K562 (cell line): ENCODE data around the gene DNMT1. TPM values are rescaled to one million over a fixed set of nuclear protein-coding genes. Genes with fewer than 3 reads are reported as not detected.

Source experiments
- BRF1 ChIP-seq: IDR thresholded peaks from 3 replicates; pipeline ENCODE4 v1.6.1; 2011; ENCODE audit warnings: borderline replicate concordance, mild to moderate bottlenecking; ENCODE audit not compliant: insufficient read length; ENCODE audit errors: extremely low read depth
- CBFA2T2 ChIP-seq: fragments of 450-650 bp; conservative IDR thresholded peaks from 2 replicates; pipeline ENCODE4 v1.6.1; 2017; ENCODE audit warnings: mild to moderate bottlenecking
- E4F1 ChIP-seq: fragments of 250-450 bp; sonication (Bioruptor Pico); IDR thresholded peaks from 2 replicates; pipeline ENCODE4 v1.5.0; 2021; ENCODE audit warnings: mild to moderate bottlenecking, borderline replicate concordance
- ESRRA ChIP-seq: fragments of 450-650 bp; IDR thresholded peaks from 2 replicates; pipeline ENCODE4 v1.6.1; 2014; ENCODE audit warnings: low read depth, mild to moderate bottlenecking, moderate library complexity, borderline replicate concordance
- HES1 ChIP-seq: fragments of 450-650 bp; IDR thresholded peaks from 2 replicates; pipeline ENCODE4 v1.6.1; 2016; ENCODE audit warnings: low read depth, mild to moderate bottlenecking, moderate library complexity
- HMG20A ChIP-seq: fragments of 450-650 bp; formaldehyde crosslinking; conservative IDR thresholded peaks from 2 replicates; pipeline ENCODE4 v1.4.0; 2020; ENCODE audit warnings: mild to moderate bottlenecking, mixed read lengths
- ILF3 ChIP-seq: fragments of 450-650 bp; IDR thresholded peaks from 2 replicates; pipeline ENCODE4 v1.6.1; 2018; ENCODE audit warnings: antibody characterized with exemption, mild to moderate bottlenecking, moderate library complexity, borderline replicate concordance
- MCM5 ChIP-seq: fragments of 450-650 bp; IDR thresholded peaks from 2 replicates; pipeline ENCODE4 v1.6.1; 2016; ENCODE audit warnings: low read depth
- PCBP2 ChIP-seq: fragments of 200-400 bp; formaldehyde crosslinking; IDR thresholded peaks from 2 replicates; pipeline ENCODE4 v1.6.1; 2018; ENCODE audit warnings: low read length, low read depth, mild to moderate bottlenecking, moderate library complexity; ENCODE audit not compliant: poor library complexity, severe bottlenecking
- POLR2AphosphoS2 ChIP-seq: IDR thresholded peaks from 2 replicates; pipeline ENCODE4 v1.6.1; 2012; ENCODE audit warnings: low read length, improper control_type of control experiment
- POLR2H ChIP-seq: IDR thresholded peaks from 2 replicates; pipeline ENCODE4 v1.6.1; 2016; ENCODE audit warnings: missing genetic modification characterization, low read depth, mild to moderate bottlenecking, control low read depth, missing compliant biosample characterization, moderate library complexity
- RB1 ChIP-seq: fragments of 450-650 bp; IDR thresholded peaks from 2 replicates; pipeline ENCODE4 v1.6.1; 2017; ENCODE audit warnings: low read depth, mild to moderate bottlenecking
- RBM22 ChIP-seq: fragments of 200-400 bp; formaldehyde crosslinking; IDR thresholded peaks from 2 replicates; pipeline ENCODE4 v1.6.1; 2018; ENCODE audit warnings: low read length, low read depth; ENCODE audit not compliant: poor library complexity, severe bottlenecking
- RFX1 ChIP-seq: fragments of 450-650 bp; IDR thresholded peaks from 2 replicates; pipeline ENCODE4 v1.6.1; 2016; ENCODE audit warnings: mild to moderate bottlenecking, moderate library complexity
- ZNF41 ChIP-seq: fragments of 250-450 bp; sonication (Bioruptor Pico); conservative IDR thresholded peaks from 2 replicates; pipeline ENCODE4 v1.4.0; 2020; ENCODE audit warnings: mild to moderate bottlenecking
- ZNF507 ChIP-seq: conservative IDR thresholded peaks from 2 replicates; pipeline ENCODE4 v1.6.1; 2017; ENCODE audit warnings: missing genetic modification characterization, missing compliant biosample characterization
- polyA plus RNA-seq, 8 experiments: library from polyadenylated mRNA; depleted of rRNA in 4 of 8; stranded (reverse) in 5 of 8; unstranded in 3 of 8; fragments of >200 nt; fragmentation: Nextera tagmentation in 2 of 8; fragmentation: Illumina TruSeq in 1 of 8; extraction: Ambion mirVana in 2 of 8; extraction: Trizol in 1 of 8; gene quantifications; 2 replicates each; pipeline versions ENCODE4 v1.2.1 to v1.2.3, GENCODE V29; 2011 to 2014; ENCODE audit warnings: inconsistent platforms in 1 of 8, missing spikeins in 1 of 8
- total RNA-seq, 7 experiments: library from RNA; depleted of rRNA in 6 of 7; stranded (reverse); fragments of >200 nt in 6 of 7; fragmentation: Illumina TruSeq in 2 of 7; extraction: Trizol in 2 of 7; gene quantifications; 2 replicates each; pipeline versions ENCODE4 v1.2.1 to v1.2.3, GENCODE V29; 2011 to 2021; ENCODE audit warnings: low replicate concordance in 1 of 7
- TF ChIP-seq, protein P1 (sequence below): fragments of 450-650 bp; formaldehyde crosslinking; IDR thresholded peaks from 2 replicates; pipeline ENCODE4 v1.4.0; 2020; ENCODE audit warnings: mild to moderate bottlenecking, moderate library complexity
- TF ChIP-seq, protein P2 (sequence below): fragments of 450-650 bp; formaldehyde crosslinking; IDR thresholded peaks from 2 replicates; pipeline ENCODE4 v1.4.0; 2020; ENCODE audit warnings: mild to moderate bottlenecking, mixed read lengths
- TF ChIP-seq, protein P3 (sequence below): fragments of 200-400 bp; formaldehyde crosslinking; IDR thresholded peaks from 2 replicates; pipeline ENCODE4 v1.6.1; 2017; ENCODE audit warnings: mild to moderate bottlenecking, low read depth, low read length, moderate library complexity

Gene DNMT1
- total and polyA plus RNA-seq, 9 of the 15 experiments (the other 6 are each of a cell fraction or from before 2014, with no cell fraction given): 80.1 to 271 (median 121) TPM

- TF ChIP-seq, protein P1, sequence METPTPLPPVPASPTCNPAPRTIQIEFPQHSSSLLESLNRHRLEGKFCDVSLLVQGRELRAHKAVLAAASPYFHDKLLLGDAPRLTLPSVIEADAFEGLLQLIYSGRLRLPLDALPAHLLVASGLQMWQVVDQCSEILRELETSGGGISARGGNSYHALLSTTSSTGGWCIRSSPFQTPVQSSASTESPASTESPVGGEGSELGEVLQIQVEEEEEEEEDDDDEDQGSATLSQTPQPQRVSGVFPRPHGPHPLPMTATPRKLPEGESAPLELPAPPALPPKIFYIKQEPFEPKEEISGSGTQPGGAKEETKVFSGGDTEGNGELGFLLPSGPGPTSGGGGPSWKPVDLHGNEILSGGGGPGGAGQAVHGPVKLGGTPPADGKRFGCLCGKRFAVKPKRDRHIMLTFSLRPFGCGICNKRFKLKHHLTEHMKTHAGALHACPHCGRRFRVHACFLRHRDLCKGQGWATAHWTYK (CRISPR knock-in tag): peak; percentile 83
- peak; percentile 19; the same call in 1 of the 2 replicates for TF ChIP-seq POLR2H (tag)
- peak; percentile 66 for TF ChIP-seq RB1
- no peak for TF ChIP-seq HMG20A (CRISPR knock-in tag)
- TF ChIP-seq ZNF507: no peak
- TF ChIP-seq ESRRA: 0 out of 2 replicates have a peak, but pooled peaks have one; percentile 51
- TF ChIP-seq BRF1: no peak
- TF ChIP-seq HES1: no peak
- no peak for TF ChIP-seq PCBP2
- peak; percentile 79; the same call in 1 of the 2 replicates for TF ChIP-seq ILF3
- TF ChIP-seq RFX1: no peak
- peak; percentile 46; the same call in 1 of the 2 replicates for TF ChIP-seq ZNF41 (CRISPR knock-in tag)
- no peak for TF ChIP-seq MCM5
- no peak for TF ChIP-seq CBFA2T2
- TF ChIP-seq POLR2AphosphoS2: peak; percentile 43; the same call in 1 of the 2 replicates
- peak; percentile 19; the same call in 1 of the 2 replicates for TF ChIP-seq E4F1 (CRISPR knock-in tag)
- TF ChIP-seq, protein P2, sequence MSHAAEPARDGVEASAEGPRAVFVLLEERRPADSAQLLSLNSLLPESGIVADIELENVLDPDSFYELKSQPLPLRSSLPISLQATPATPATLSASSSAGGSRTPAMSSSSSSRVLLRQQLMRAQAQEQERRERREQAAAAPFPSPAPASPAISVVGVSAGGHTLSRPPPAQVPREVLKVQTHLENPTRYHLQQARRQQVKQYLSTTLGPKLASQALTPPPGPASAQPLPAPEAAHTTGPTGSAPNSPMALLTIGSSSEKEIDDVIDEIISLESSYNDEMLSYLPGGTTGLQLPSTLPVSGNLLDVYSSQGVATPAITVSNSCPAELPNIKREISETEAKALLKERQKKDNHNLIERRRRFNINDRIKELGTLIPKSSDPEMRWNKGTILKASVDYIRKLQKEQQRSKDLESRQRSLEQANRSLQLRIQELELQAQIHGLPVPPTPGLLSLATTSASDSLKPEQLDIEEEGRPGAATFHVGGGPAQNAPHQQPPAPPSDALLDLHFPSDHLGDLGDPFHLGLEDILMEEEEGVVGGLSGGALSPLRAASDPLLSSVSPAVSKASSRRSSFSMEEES (CRISPR knock-in tag): no peak; the same call in 1 of the 2 replicates
- TF ChIP-seq, protein P3, sequence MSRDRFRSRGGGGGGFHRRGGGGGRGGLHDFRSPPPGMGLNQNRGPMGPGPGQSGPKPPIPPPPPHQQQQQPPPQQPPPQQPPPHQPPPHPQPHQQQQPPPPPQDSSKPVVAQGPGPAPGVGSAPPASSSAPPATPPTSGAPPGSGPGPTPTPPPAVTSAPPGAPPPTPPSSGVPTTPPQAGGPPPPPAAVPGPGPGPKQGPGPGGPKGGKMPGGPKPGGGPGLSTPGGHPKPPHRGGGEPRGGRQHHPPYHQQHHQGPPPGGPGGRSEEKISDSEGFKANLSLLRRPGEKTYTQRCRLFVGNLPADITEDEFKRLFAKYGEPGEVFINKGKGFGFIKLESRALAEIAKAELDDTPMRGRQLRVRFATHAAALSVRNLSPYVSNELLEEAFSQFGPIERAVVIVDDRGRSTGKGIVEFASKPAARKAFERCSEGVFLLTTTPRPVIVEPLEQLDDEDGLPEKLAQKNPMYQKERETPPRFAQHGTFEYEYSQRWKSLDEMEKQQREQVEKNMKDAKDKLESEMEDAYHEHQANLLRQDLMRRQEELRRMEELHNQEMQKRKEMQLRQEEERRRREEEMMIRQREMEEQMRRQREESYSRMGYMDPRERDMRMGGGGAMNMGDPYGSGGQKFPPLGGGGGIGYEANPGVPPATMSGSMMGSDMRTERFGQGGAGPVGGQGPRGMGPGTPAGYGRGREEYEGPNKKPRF: no peak
- peak; percentile 76 for TF ChIP-seq RBM22
These were observed 81.7 kb downstream of the DNMT1 start (continued) for GRCh38 chr19:10112895-10113591.
